Right lobe of liver (tissue), 4 donors: Measurements from ENCODE around the gene DEDD2.

Experiments
- POLR2A ChIP-seq: fragments of 450-650 bp; IDR thresholded peaks from one replicate; pipeline ENCODE4 v1.6.1; 2017; ENCODE audit warnings: antibody characterized with exemption, mild to moderate bottlenecking
- TF ChIP-seq, protein P1 (sequence below), 4 donors: fragments of 200-600 bp in 3 of 4; fragments of 450-650 bp in 1 of 4; IDR thresholded peaks; one replicate each; pipeline versions ENCODE4 v1.5.1 to v1.8.0; 2016 to 2022; ENCODE audit warnings: antibody characterized with exemption in 4 of 4, mild to moderate bottlenecking in 2 of 4
- donor health status: DM: no; HTN: no; CAD: no.
- donor health status: DM: no; HTN: no; CAD: no.
- donor health status: DM: no; HTN: yes; CAD: no.

DNA sequence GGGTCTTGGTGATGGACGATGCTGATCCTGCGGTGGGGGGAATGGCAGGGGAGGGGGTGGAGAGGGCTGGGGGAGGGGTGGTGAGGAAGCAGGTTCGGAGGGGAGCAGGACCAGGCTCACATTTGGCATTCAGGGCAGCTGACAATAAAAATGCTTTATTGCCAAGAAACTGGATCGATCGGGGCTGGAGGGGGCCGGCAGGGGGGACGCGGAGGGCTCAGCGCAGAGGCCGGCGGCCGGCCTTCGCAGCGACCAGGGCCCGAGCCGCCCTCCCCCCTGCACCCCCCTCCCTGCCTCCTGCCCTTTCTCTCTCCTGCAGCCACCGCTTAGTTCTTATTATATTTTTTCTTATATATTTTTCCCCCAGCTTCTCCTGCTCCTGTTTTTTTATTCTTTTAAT is 67.1 kb downstream of the DEDD2 start:
- TF ChIP-seq, protein P1, sequence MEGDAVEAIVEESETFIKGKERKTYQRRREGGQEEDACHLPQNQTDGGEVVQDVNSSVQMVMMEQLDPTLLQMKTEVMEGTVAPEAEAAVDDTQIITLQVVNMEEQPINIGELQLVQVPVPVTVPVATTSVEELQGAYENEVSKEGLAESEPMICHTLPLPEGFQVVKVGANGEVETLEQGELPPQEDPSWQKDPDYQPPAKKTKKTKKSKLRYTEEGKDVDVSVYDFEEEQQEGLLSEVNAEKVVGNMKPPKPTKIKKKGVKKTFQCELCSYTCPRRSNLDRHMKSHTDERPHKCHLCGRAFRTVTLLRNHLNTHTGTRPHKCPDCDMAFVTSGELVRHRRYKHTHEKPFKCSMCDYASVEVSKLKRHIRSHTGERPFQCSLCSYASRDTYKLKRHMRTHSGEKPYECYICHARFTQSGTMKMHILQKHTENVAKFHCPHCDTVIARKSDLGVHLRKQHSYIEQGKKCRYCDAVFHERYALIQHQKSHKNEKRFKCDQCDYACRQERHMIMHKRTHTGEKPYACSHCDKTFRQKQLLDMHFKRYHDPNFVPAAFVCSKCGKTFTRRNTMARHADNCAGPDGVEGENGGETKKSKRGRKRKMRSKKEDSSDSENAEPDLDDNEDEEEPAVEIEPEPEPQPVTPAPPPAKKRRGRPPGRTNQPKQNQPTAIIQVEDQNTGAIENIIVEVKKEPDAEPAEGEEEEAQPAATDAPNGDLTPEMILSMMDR (IDR thresholded peaks at IDR 0.05): no peak
- no peak for TF ChIP-seq POLR2A
